HepG2 (cell line): Measurements from ENCODE around the gene SMOC1. TPM values are rescaled to one million over a fixed set of nuclear protein-coding genes. Genes with fewer than 3 reads are reported as not detected.

Experiments used
- CCDC6 ChIP-seq: sonication (generic); formaldehyde crosslinking; IDR thresholded peaks from 2 replicates; pipeline ENCODE4 v1.8.1; 2022; ENCODE audit warnings: mild to moderate bottlenecking, missing genetic modification reagents, moderate library complexity
- DNMT1 ChIP-seq: sonication (generic); formaldehyde crosslinking; IDR thresholded peaks from 2 replicates; pipeline ENCODE4 v1.5.1; 2020; ENCODE audit warnings: mild to moderate bottlenecking, missing genetic modification reagents
- HOXA5 ChIP-seq: sonication (generic); formaldehyde crosslinking; IDR thresholded peaks from 2 replicates; pipeline ENCODE4 v1.4.0; 2020; ENCODE audit warnings: missing genetic modification reagents
- KDM1A ChIP-seq: IDR thresholded peaks from 2 replicates; pipeline ENCODE4 v1.6.1; 2016; ENCODE audit warnings: missing compliant biosample characterization
- MAF1 ChIP-seq: sonication (generic); formaldehyde crosslinking; IDR thresholded peaks from 2 replicates; pipeline ENCODE4 v1.5.0; 2020; ENCODE audit warnings: missing genetic modification reagents, borderline replicate concordance
- MBNL3 ChIP-seq: fragments of 250-450 bp; sonication (Bioruptor Pico); conservative IDR thresholded peaks from 2 replicates; pipeline ENCODE4 v1.8.0; 2022; ENCODE audit warnings: mild to moderate bottlenecking, inconsistent platforms
- MLLT10 ChIP-seq: sonication (generic); formaldehyde crosslinking; IDR thresholded peaks from 2 replicates; pipeline ENCODE4 v1.4.0; 2020; ENCODE audit warnings: missing genetic modification reagents
- SP5 ChIP-seq: IDR thresholded peaks from 2 replicates; pipeline ENCODE4 v1.6.1; 2016; ENCODE audit warnings: low read depth, borderline replicate concordance
- TBL1XR1 ChIP-seq: fragments of 150-350 bp; IDR thresholded peaks from 2 replicates; pipeline ENCODE4 v1.6.1; 2014; ENCODE audit warnings: borderline replicate concordance, low read length; ENCODE audit not compliant: partially characterized antibody
- TCF7 ChIP-seq: sonication (generic); IDR thresholded peaks from 2 replicates; pipeline ENCODE4 v1.6.1; 2016; ENCODE audit warnings: antibody characterized with exemption, low read depth
- ZBTB38 ChIP-seq: sonication (generic); formaldehyde crosslinking; IDR thresholded peaks from 2 replicates; pipeline ENCODE4 v1.5.1; 2020; ENCODE audit warnings: mild to moderate bottlenecking, missing genetic modification reagents
- ZNF777 ChIP-seq: sonication (generic); formaldehyde crosslinking; IDR thresholded peaks from 2 replicates; pipeline ENCODE4 v1.4.0; 2020; ENCODE audit warnings: missing genetic modification reagents
- polyA plus RNA-seq, 8 experiments: library from polyadenylated mRNA; depleted of rRNA in 3 of 8; stranded (reverse) in 7 of 8; unstranded in 1 of 8; fragments of >200 nt; fragmentation: Illumina TruSeq in 4 of 8; extraction: Trizol in 4 of 8; gene quantifications; 2 replicates each; pipeline versions ENCODE4 v1.2.1 to v1.2.3, GENCODE V29; 2011 to 2016; ENCODE audit warnings: low read depth in 4 of 8, missing spikeins in 1 of 8, mixed read lengths in 1 of 8; ENCODE audit not compliant: insufficient read depth in 1 of 8
- total RNA-seq, 5 experiments: library from RNA; depleted of rRNA; stranded (reverse); fragments of >200 nt; fragmentation: Illumina TruSeq; extraction: Trizol; gene quantifications; 2 replicates each; pipeline ENCODE4 v1.2.3, GENCODE V29; 2016; ENCODE audit warnings: low read depth in 1 of 5
- TF ChIP-seq, protein P1 (sequence below): sonication (generic); formaldehyde crosslinking; IDR thresholded peaks from 2 replicates; pipeline ENCODE4 v1.5.0; 2020; ENCODE audit warnings: mild to moderate bottlenecking, missing genetic modification reagents, borderline replicate concordance
- TF ChIP-seq, protein P2 (sequence below): fragments of 450-650 bp; IDR thresholded peaks from 2 replicates; pipeline ENCODE4 v1.6.1; 2017; ENCODE audit warnings: mild to moderate bottlenecking
- TF ChIP-seq, protein P3 (sequence below): sonication (generic); formaldehyde crosslinking; IDR thresholded peaks from 2 replicates; pipeline ENCODE4 v1.4.0; 2020; ENCODE audit warnings: missing genetic modification reagents, borderline replicate concordance
- TF ChIP-seq, protein P4 (sequence below): sonication (generic); formaldehyde crosslinking; IDR thresholded peaks from 2 replicates; pipeline ENCODE4 v1.9.0; 2022; ENCODE audit warnings: missing genetic modification reagents, mild to moderate bottlenecking, borderline replicate concordance

SMOC1 gene
- total and polyA plus RNA-seq, 2 of the 13 experiments (the other 11 are each of a cell fraction or from before 2014, with no cell fraction given) = 17.8 to 35.6 TPM

DNA sequence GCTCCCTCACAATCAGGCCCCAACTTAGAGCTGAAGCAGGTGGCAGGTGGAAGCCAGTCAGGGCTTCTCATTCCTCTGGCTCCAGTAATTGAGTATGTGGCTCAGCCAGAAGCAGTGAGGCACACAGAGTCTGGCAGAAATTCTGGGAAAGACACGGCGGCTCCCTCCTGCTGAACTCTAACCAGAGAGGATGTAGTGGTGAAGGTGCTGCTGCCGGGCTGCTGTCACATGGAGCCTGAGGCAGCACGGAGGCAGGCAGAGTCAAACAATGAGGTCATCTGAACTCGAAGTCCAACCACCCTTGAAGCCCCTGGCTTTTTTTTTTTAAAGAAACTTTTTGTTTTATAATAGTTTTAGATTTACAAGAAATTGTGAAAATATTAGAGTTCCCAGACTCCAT, 33.4 kb upstream of the SMOC1 start (continued):
- TF ChIP-seq, protein P1, sequence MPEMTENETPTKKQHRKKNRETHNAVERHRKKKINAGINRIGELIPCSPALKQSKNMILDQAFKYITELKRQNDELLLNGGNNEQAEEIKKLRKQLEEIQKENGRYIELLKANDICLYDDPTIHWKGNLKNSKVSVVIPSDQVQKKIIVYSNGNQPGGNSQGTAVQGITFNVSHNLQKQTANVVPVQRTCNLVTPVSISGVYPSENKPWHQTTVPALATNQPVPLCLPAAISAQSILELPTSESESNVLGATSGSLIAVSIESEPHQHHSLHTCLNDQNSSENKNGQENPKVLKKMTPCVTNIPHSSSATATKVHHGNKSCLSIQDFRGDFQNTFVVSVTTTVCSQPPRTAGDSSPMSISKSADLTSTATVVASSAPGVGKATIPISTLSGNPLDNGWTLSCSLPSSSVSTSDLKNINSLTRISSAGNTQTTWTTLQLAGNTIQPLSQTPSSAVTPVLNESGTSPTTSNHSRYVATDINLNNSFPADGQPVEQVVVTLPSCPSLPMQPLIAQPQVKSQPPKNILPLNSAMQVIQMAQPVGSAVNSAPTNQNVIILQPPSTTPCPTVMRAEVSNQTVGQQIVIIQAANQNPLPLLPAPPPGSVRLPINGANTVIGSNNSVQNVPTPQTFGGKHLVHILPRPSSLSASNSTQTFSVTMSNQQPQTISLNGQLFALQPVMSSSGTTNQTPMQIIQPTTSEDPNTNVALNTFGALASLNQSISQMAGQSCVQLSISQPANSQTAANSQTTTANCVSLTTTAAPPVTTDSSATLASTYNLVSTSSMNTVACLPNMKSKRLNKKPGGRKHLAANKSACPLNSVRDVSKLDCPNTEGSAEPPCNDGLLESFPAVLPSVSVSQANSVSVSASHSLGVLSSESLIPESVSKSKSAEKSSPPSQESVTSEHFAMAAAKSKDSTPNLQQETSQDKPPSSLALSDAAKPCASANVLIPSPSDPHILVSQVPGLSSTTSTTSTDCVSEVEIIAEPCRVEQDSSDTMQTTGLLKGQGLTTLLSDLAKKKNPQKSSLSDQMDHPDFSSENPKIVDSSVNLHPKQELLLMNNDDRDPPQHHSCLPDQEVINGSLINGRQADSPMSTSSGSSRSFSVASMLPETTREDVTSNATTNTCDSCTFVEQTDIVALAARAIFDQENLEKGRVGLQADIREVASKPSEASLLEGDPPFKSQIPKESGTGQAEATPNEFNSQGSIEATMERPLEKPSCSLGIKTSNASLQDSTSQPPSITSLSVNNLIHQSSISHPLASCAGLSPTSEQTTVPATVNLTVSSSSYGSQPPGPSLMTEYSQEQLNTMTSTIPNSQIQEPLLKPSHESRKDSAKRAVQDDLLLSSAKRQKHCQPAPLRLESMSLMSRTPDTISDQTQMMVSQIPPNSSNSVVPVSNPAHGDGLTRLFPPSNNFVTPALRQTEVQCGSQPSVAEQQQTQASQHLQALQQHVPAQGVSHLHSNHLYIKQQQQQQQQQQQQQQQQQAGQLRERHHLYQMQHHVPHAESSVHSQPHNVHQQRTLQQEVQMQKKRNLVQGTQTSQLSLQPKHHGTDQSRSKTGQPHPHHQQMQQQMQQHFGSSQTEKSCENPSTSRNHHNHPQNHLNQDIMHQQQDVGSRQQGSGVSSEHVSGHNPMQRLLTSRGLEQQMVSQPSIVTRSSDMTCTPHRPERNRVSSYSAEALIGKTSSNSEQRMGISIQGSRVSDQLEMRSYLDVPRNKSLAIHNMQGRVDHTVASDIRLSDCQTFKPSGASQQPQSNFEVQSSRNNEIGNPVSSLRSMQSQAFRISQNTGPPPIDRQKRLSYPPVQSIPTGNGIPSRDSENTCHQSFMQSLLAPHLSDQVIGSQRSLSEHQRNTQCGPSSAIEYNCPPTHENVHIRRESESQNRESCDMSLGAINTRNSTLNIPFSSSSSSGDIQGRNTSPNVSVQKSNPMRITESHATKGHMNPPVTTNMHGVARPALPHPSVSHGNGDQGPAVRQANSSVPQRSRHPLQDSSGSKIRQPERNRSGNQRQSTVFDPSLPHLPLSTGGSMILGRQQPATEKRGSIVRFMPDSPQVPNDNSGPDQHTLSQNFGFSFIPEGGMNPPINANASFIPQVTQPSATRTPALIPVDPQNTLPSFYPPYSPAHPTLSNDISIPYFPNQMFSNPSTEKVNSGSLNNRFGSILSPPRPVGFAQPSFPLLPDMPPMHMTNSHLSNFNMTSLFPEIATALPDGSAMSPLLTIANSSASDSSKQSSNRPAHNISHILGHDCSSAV = no peak
- TF ChIP-seq, protein P2, sequence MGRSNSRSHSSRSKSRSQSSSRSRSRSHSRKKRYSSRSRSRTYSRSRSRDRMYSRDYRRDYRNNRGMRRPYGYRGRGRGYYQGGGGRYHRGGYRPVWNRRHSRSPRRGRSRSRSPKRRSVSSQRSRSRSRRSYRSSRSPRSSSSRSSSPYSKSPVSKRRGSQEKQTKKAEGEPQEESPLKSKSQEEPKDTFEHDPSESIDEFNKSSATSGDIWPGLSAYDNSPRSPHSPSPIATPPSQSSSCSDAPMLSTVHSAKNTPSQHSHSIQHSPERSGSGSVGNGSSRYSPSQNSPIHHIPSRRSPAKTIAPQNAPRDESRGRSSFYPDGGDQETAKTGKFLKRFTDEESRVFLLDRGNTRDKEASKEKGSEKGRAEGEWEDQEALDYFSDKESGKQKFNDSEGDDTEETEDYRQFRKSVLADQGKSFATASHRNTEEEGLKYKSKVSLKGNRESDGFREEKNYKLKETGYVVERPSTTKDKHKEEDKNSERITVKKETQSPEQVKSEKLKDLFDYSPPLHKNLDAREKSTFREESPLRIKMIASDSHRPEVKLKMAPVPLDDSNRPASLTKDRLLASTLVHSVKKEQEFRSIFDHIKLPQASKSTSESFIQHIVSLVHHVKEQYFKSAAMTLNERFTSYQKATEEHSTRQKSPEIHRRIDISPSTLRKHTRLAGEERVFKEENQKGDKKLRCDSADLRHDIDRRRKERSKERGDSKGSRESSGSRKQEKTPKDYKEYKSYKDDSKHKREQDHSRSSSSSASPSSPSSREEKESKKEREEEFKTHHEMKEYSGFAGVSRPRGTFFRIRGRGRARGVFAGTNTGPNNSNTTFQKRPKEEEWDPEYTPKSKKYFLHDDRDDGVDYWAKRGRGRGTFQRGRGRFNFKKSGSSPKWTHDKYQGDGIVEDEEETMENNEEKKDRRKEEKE = no peak
- TF ChIP-seq MLLT10 (CRISPR knock-in tag) (no peak), MBNL3 (no peak), MAF1 (CRISPR knock-in tag) (no peak), DNMT1 (CRISPR knock-in tag) (no peak), KDM1A (CRISPR knock-in tag) (no peak), TBL1XR1 (no peak), SP5 (no peak), CCDC6 (CRISPR knock-in tag) (no peak), ZBTB38 (CRISPR knock-in tag) (no peak), TCF7 (no peak), HOXA5 (no peak), ZNF777 (CRISPR knock-in tag) (no peak)
- TF ChIP-seq, protein P3, sequence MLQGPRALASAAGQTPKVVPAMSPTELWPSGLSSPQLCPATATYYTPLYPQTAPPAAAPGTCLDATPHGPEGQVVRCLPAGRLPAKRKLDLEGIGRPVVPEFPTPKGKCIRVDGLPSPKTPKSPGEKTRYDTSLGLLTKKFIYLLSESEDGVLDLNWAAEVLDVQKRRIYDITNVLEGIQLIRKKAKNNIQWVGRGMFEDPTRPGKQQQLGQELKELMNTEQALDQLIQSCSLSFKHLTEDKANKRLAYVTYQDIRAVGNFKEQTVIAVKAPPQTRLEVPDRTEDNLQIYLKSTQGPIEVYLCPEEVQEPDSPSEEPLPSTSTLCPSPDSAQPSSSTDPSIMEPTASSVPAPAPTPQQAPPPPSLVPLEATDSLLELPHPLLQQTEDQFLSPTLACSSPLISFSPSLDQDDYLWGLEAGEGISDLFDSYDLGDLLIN (CRISPR knock-in tag) = no peak
- TF ChIP-seq, protein P4, sequence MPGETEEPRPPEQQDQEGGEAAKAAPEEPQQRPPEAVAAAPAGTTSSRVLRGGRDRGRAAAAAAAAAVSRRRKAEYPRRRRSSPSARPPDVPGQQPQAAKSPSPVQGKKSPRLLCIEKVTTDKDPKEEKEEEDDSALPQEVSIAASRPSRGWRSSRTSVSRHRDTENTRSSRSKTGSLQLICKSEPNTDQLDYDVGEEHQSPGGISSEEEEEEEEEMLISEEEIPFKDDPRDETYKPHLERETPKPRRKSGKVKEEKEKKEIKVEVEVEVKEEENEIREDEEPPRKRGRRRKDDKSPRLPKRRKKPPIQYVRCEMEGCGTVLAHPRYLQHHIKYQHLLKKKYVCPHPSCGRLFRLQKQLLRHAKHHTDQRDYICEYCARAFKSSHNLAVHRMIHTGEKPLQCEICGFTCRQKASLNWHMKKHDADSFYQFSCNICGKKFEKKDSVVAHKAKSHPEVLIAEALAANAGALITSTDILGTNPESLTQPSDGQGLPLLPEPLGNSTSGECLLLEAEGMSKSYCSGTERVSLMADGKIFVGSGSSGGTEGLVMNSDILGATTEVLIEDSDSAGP (CRISPR knock-in tag) = peak; percentile 44; the same call in 1 of the 2 replicates
